ENCODE results near the gene TM9SF4.

The TM9SF4 gene

DNA sequence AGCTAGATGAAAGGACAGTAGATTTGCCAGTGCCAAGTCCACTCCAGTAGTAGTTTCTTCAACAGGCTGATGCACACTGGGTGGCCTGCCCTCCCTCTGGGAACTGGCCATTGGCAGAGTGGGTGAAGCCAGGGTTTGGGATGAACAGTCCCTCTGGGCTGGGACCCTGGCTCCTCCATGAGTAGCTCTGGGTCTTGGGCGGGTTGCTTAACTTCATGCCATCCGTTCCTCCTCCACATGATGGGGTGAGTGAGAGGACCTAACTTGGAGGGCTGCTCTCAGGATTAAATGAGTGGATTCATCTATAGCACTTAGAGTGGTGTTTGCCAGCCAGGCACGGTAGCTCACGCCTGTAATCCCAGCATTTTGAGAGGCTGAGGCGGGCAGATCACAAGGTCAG is 50.8 kb downstream of the TM9SF4 start:
- Histone ChIP-seq H3K27ac (ENCODE audit: extremely low read depth, low read depth, low read length) (no peak overlapping the region), H3K36me3 (ENCODE audit: control insufficient read depth in 2 of 2, insufficient read depth in 1 of 2, low read length in 2 of 2) (peaks cover 11 to 75% of the 10 kb centered on the region in 2 experiments; a peak in 2 of 3 replicates), H3K4me1 (ENCODE audit: control insufficient read depth, insufficient read depth, low read length) (no peaks in the 10 kb centered on the region), H3K4me3 (ENCODE audit: low read depth, low read length) (no peak overlapping the region), H3K9me3 (ENCODE audit: control insufficient read depth, insufficient read depth, low read depth, low read length) (no peaks in the 10 kb centered on the region)
- TF ChIP-seq ZNF292 (tag by site-specific recombination; IDR thresholded peaks at IDR 0.05; ENCODE audit: borderline replicate concordance, low read depth) (no peak), ZNF391 (tag by site-specific recombination; IDR thresholded peaks at IDR 0.05; ENCODE audit: borderline replicate concordance, low read depth) (no peak), ZNF785 (tag by site-specific recombination; IDR thresholded peaks at IDR 0.05) (no peak), SP7 (tag by site-specific recombination; IDR thresholded peaks at IDR 0.05) (no peak), OVOL3 (tag by site-specific recombination; IDR thresholded peaks at IDR 0.05) (no peak), ZNF223 (tag by site-specific recombination; IDR thresholded peaks at IDR 0.05) (no peak), ZNF510 (tag by site-specific recombination; IDR thresholded peaks at IDR 0.05; ENCODE audit: insufficient replicate concordance) (no peak), ZSCAN16 (tag by site-specific recombination; IDR thresholded peaks at IDR 0.05) (no peak), GLI4 (tag by site-specific recombination; IDR thresholded peaks at IDR 0.05) (no peak), ZNF777 (tag by site-specific recombination; IDR thresholded peaks at IDR 0.05; ENCODE audit: borderline replicate concordance) (no peak), SCRT1 (tag by site-specific recombination; IDR thresholded peaks at IDR 0.05; ENCODE audit: borderline replicate concordance) (no peak), YY1 (tag by site-specific recombination; IDR thresholded peaks at IDR 0.05) (no peak)
- TF ChIP-seq, protein P1, sequence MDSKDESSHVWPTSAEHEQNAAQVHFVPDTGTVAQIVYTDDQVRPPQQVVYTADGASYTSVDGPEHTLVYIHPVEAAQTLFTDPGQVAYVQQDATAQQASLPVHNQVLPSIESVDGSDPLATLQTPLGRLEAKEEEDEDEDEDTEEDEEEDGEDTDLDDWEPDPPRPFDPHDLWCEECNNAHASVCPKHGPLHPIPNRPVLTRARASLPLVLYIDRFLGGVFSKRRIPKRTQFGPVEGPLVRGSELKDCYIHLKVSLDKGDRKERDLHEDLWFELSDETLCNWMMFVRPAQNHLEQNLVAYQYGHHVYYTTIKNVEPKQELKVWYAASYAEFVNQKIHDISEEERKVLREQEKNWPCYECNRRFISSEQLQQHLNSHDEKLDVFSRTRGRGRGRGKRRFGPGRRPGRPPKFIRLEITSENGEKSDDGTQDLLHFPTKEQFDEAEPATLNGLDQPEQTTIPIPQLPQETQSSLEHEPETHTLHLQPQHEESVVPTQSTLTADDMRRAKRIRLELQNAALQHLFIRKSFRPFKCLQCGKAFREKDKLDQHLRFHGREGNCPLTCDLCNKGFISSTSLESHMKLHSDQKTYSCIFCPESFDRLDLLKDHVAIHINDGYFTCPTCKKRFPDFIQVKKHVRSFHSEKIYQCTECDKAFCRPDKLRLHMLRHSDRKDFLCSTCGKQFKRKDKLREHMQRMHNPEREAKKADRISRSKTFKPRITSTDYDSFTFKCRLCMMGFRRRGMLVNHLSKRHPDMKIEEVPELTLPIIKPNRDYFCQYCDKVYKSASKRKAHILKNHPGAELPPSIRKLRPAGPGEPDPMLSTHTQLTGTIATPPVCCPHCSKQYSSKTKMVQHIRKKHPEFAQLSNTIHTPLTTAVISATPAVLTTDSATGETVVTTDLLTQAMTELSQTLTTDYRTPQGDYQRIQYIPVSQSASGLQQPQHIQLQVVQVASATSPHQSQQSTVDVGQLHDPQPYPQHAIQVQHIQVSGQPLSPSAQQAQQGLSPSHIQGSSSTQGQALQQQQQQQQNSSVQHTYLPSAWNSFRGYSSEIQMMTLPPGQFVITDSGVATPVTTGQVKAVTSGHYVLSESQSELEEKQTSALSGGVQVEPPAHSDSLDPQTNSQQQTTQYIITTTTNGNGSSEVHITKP (tag by site-specific recombination; IDR thresholded peaks at IDR 0.05), result no peak
- TF ChIP-seq, protein P2, sequence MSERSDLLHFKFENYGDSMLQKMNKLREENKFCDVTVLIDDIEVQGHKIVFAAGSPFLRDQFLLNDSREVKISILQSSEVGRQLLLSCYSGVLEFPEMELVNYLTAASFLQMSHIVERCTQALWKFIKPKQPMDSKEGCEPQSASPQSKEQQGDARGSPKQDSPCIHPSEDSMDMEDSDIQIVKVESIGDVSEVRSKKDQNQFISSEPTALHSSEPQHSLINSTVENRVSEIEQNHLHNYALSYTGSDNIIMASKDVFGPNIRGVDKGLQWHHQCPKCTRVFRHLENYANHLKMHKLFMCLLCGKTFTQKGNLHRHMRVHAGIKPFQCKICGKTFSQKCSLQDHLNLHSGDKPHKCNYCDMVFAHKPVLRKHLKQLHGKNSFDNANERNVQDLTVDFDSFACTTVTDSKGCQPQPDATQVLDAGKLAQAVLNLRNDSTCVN (tag by site-specific recombination; optimal IDR thresholded peaks at IDR 0.05), result no peak
- TF ChIP-seq, protein P3, sequence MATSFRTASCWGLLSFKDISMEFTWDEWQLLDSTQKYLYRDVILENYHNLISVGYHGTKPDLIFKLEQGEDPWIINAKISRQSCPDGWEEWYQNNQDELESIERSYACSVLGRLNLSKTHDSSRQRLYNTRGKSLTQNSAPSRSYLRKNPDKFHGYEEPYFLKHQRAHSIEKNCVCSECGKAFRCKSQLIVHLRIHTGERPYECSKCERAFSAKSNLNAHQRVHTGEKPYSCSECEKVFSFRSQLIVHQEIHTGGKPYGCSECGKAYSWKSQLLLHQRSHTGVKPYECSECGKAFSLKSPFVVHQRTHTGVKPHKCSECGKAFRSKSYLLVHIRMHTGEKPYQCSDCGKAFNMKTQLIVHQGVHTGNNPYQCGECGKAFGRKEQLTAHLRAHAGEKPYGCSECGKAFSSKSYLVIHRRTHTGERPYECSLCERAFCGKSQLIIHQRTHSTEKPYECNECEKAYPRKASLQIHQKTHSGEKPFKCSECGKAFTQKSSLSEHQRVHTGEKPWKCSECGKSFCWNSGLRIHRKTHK (tag by site-specific recombination; IDR thresholded peaks at IDR 0.05), result no peak
- TF ChIP-seq, protein P4, sequence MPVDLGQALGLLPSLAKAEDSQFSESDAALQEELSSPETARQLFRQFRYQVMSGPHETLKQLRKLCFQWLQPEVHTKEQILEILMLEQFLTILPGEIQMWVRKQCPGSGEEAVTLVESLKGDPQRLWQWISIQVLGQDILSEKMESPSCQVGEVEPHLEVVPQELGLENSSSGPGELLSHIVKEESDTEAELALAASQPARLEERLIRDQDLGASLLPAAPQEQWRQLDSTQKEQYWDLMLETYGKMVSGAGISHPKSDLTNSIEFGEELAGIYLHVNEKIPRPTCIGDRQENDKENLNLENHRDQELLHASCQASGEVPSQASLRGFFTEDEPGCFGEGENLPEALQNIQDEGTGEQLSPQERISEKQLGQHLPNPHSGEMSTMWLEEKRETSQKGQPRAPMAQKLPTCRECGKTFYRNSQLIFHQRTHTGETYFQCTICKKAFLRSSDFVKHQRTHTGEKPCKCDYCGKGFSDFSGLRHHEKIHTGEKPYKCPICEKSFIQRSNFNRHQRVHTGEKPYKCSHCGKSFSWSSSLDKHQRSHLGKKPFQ (tag by site-specific recombination; IDR thresholded peaks at IDR 0.05), result no peak
- TF ChIP-seq, protein P5, sequence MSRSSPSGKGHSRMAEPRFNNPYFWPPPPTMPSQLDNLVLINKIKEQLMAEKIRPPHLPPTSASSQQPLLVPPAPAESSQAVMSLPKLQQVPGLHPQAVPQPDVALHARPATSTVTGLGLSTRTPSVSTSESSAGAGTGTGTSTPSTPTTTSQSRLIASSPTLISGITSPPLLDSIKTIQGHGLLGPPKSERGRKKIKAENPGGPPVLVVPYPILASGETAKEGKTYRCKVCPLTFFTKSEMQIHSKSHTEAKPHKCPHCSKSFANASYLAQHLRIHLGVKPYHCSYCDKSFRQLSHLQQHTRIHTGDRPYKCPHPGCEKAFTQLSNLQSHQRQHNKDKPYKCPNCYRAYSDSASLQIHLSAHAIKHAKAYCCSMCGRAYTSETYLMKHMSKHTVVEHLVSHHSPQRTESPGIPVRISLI (tag by site-specific recombination; IDR thresholded peaks at IDR 0.05), result no peak
- CTCF ChIA-PET, result no interaction called here
- POLR2A ChIA-PET, result no interaction called here
